ENCODE data around the gene MPZL1.
A peak's percentile ranks its signal among the peaks of the same experiment; 100 is the strongest.

Gene MPZL1

GRCh38 chr1:167776151-167776550, 54.4 kb downstream of the MPZL1 start:
- no peak for DNase-seq

GRCh38 chr1:167776616-167777268, 55.0 kb downstream of the MPZL1 start:
- DNase-seq = no peak

- no peak for DNase-seq
Measured at GRCh38 chr1:167777269-167777650, 55.5 kb downstream of the MPZL1 start.

- no peak for DNase-seq
Measured at GRCh38 chr1:167781558-167781957, 59.8 kb downstream of the MPZL1 start.

GRCh38 chr1:167782946-167783345, 61.2 kb downstream of the MPZL1 start:
- DNase-seq = no peak

- peak in 1 of 51 donors; percentile 12 for DNase-seq
Measured at GRCh38 chr1:167784876-167785550, 63.2 kb downstream of the MPZL1 start.

GRCh38 chr1:167786502-167786901, 64.7 kb downstream of the MPZL1 start:
- no peak for DNase-seq

- DNase-seq = no peak
Measured at GRCh38 chr1:167789501-167789900, 67.7 kb downstream of the MPZL1 start.

- no peak for DNase-seq
Measured at GRCh38 chr1:167790117-167790516, 68.3 kb downstream of the MPZL1 start.

- peak in 1 of 51 donors; percentile 38 for DNase-seq
Measured at GRCh38 chr1:167791281-167792187, 69.8 kb downstream of the MPZL1 start.

- no peak for DNase-seq
Measured at GRCh38 chr1:167792188-167792565, 70.4 kb downstream of the MPZL1 start.

- no peak for DNase-seq
Measured at GRCh38 chr1:167794043-167794442, 72.3 kb downstream of the MPZL1 start.

GRCh38 chr1:167795810-167796740, 74.3 kb downstream of the MPZL1 start:
- no peak for DNase-seq

GRCh38 chr1:167797015-167797414, 75.2 kb downstream of the MPZL1 start:
- DNase-seq = peak in 23 of 51 donors; percentile 5 to 80 (median 19)

- DNase-seq = no peak
Measured at GRCh38 chr1:167798952-167799351, 77.2 kb downstream of the MPZL1 start.

- DNase-seq = no peak
Measured at GRCh38 chr1:167799747-167800146, 78.0 kb downstream of the MPZL1 start.

GRCh38 chr1:167800251-167800650, 78.5 kb downstream of the MPZL1 start:
- no peak for DNase-seq

- no peak for DNase-seq
Measured at GRCh38 chr1:167802235-167802634, 80.5 kb downstream of the MPZL1 start.

GRCh38 chr1:167803358-167804207, 81.8 kb downstream of the MPZL1 start:
- DNase-seq = peak in 49 of 51 donors; percentile 14 to 91 (median 74)

GRCh38 chr1:167805041-167805556, 83.3 kb downstream of the MPZL1 start:
- no peak for DNase-seq

All from hypothalamus (tissue), 51 donors.